ENCODE measurements around the gene ST6GALNAC3.

The ST6GALNAC3 gene

DNA sequence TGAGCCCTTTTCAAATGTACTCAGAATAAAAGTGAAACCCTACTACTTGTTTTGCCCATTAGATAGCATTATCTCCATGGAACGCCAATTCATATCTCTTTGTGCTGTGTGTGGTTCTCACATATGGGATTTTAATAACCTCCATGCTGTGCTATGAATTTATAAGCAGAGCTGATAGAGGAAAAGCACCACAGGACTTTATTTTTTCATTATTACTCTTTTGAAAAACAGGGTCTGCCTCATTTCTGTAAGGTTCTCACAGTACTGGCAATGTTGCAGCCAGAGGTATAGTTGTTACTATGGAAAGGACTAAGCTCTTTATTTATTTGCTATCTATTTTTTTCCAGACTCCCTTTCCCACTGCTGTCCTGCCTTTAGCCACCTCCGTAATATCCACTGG lies 313.7 kb downstream of the ST6GALNAC3 start:
- Histone ChIP-seq H3K4me3 (ENCODE audit: low read length) (no peak overlapping the region), H2AK5ac (ENCODE audit: low read length) (no peak overlapping the region), H4K8ac (ENCODE audit: low read depth, low read length) (no peak overlapping the region), H4K5ac (ENCODE audit: low read length) (no peak overlapping the region), H3K27me3 (ENCODE audit: insufficient read depth, low read length, poor library complexity) (no peaks in the 10 kb centered on the region), H3K56ac (ENCODE audit: low read length) (no peak overlapping the region), H2BK120ac (ENCODE audit: low read depth, low read length) (no peak overlapping the region), H2BK15ac (replicated peaks; ENCODE audit: low read depth) (no peak overlapping the region), H3K27ac (ENCODE audit: low read depth, low read length) (no peak overlapping the region), H2BK5ac (ENCODE audit: low read length) (no peak overlapping the region), H3K36me3 (ENCODE audit: control insufficient read depth, insufficient read depth, low read length) (no peaks in the 10 kb centered on the region), H3K79me2 (ENCODE audit: control insufficient read depth, insufficient read depth, low read length) (no peaks in the 10 kb centered on the region), H3K79me1 (ENCODE audit: low read length) (no peaks in the 10 kb centered on the region), H3K18ac (ENCODE audit: low read length) (no peak overlapping the region), H3K23ac (ENCODE audit: low read length) (no peak overlapping the region), H3K4ac (ENCODE audit: low read depth, low read length) (no peak overlapping the region), H3K4me1 (ENCODE audit: control insufficient read depth, low read depth, low read length) (peaks cover 2% of the 10 kb centered on the region), H3K9ac (ENCODE audit: low read length) (no peak overlapping the region), H3K4me2 (ENCODE audit: low read length) (no peak overlapping the region)
- WGBS (ENCODE audit: extremely low coverage, insufficient coverage, low lambda C conversion rate) = no CpG with 5 or more reads among the region's 2 CpGs
- DNase-seq = no peak

DNA sequence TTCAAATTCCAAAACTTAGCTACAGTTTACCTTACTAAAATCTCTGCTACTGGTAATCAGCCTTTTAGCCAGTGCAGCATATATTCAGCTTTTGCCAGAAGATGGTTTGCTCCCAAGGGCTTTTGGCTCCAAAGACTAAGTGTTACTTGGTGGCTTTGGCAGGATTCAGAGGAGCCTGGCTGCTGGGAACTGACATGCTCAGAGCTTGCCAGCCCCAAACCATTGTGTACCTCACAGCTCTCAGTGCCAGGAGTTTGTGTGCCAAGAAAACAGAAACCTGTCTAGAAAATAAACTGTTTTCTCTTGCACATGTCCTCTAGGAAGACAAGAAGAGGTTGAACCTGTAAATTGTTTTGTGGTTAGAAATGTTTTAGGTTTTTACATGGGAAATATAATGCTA lies 315.9 kb downstream of the ST6GALNAC3 start:
- Histone ChIP-seq H2AK5ac (ENCODE audit: low read length) (no peak overlapping the region), H3K9ac (ENCODE audit: low read length) (no peak overlapping the region), H3K4me3 (ENCODE audit: low read length) (no peak overlapping the region), H2BK15ac (replicated peaks; ENCODE audit: low read depth) (no peak overlapping the region), H2BK120ac (ENCODE audit: low read depth, low read length) (no peak overlapping the region), H3K36me3 (ENCODE audit: control insufficient read depth, insufficient read depth, low read length) (no peaks in the 10 kb centered on the region), H3K56ac (ENCODE audit: low read length) (no peak overlapping the region), H3K27ac (ENCODE audit: low read depth, low read length) (no peak overlapping the region), H3K79me1 (ENCODE audit: low read length) (no peaks in the 10 kb centered on the region), H3K79me2 (ENCODE audit: control insufficient read depth, insufficient read depth, low read length) (no peaks in the 10 kb centered on the region), H3K4ac (ENCODE audit: low read depth, low read length) (no peak overlapping the region), H4K5ac (ENCODE audit: low read length) (no peak overlapping the region), H3K18ac (ENCODE audit: low read length) (no peak overlapping the region), H4K8ac (ENCODE audit: low read depth, low read length) (no peak overlapping the region), H2BK5ac (ENCODE audit: low read length) (no peak overlapping the region), H3K27me3 (ENCODE audit: insufficient read depth, low read length, poor library complexity) (no peaks in the 10 kb centered on the region), H3K4me2 (ENCODE audit: low read length) (no peak overlapping the region), H3K23ac (ENCODE audit: low read length) (no peak overlapping the region), H3K4me1 (ENCODE audit: control insufficient read depth, low read depth, low read length) (peaks cover 2% of the 10 kb centered on the region)
- DNase-seq = no peak

DNA sequence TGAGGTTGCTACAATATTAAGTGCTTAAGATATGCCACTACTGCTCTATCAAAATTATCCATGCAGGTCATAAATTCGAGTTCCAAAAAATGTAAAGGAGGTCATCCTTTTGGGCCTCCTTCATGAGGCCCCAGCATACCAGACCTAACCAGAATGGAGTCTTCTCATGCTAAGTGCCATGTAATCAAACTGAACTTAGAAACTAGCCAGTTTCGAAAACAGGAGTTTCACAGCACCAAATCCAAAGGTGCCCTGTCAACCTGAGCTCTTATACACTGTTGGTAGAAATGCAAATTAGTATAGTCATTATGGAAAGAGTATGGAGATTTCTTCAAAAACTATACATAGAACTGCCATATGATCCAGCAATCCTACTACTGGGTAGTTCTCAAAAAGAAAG lies 320.5 kb downstream of the ST6GALNAC3 start:
- Histone ChIP-seq H4K5ac (ENCODE audit: low read length) (no peak overlapping the region), H3K4me1 (ENCODE audit: control insufficient read depth, low read depth, low read length) (no peaks in the 10 kb centered on the region), H3K56ac (ENCODE audit: low read length) (no peak overlapping the region), H2AK5ac (ENCODE audit: low read length) (no peak overlapping the region), H3K23ac (ENCODE audit: low read length) (no peak overlapping the region), H3K79me1 (ENCODE audit: low read length) (no peaks in the 10 kb centered on the region), H3K27ac (ENCODE audit: low read depth, low read length) (no peak overlapping the region), H4K8ac (ENCODE audit: low read depth, low read length) (no peak overlapping the region), H3K27me3 (ENCODE audit: insufficient read depth, low read length, poor library complexity) (no peaks in the 10 kb centered on the region), H3K18ac (ENCODE audit: low read length) (no peak overlapping the region), H2BK5ac (ENCODE audit: low read length) (no peak overlapping the region), H3K4me2 (ENCODE audit: low read length) (no peak overlapping the region), H3K9ac (ENCODE audit: low read length) (no peak overlapping the region), H2BK15ac (replicated peaks; ENCODE audit: low read depth) (no peak overlapping the region), H3K4ac (ENCODE audit: low read depth, low read length) (no peak overlapping the region), H2BK120ac (ENCODE audit: low read depth, low read length) (no peak overlapping the region), H3K36me3 (ENCODE audit: control insufficient read depth, insufficient read depth, low read length) (no peaks in the 10 kb centered on the region), H3K79me2 (ENCODE audit: control insufficient read depth, insufficient read depth, low read length) (no peaks in the 10 kb centered on the region), H3K4me3 (ENCODE audit: low read length) (no peak overlapping the region)
- WGBS (ENCODE audit: extremely low coverage, insufficient coverage, low lambda C conversion rate) = no CpG with 5 or more reads among the region's 2 CpGs
- DNase-seq = no peak

DNA sequence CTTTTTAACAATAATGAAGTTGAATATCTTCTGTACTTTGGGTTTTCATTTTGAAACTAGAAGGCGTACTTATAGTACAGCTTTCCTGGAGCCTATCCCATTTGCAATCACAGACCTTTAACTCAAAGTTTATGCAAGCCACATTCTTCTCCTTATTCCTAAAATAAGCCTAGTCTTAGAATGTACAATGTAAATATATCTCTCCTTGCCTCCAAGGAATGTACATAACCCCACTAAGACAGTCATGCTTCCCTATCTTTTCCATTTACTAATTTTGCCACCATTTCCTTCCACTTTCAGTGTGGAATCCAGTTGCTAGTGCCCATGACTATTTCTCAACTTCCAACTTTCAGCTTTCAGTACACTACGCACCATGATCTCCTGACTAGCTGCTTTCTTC lies 327.6 kb downstream of the ST6GALNAC3 start:
- Histone ChIP-seq H3K4me1 (ENCODE audit: control insufficient read depth, low read depth, low read length) (no peaks in the 10 kb centered on the region), H3K4me2 (ENCODE audit: low read length) (no peak overlapping the region), H3K9ac (ENCODE audit: low read length) (no peak overlapping the region), H3K36me3 (ENCODE audit: control insufficient read depth, insufficient read depth, low read length) (no peaks in the 10 kb centered on the region), H4K8ac (ENCODE audit: low read depth, low read length) (no peak overlapping the region), H3K79me2 (ENCODE audit: control insufficient read depth, insufficient read depth, low read length) (no peaks in the 10 kb centered on the region), H2BK15ac (replicated peaks; ENCODE audit: low read depth) (no peak overlapping the region), H4K5ac (ENCODE audit: low read length) (no peak overlapping the region), H3K27ac (ENCODE audit: low read depth, low read length) (no peak overlapping the region), H3K56ac (ENCODE audit: low read length) (no peak overlapping the region), H2BK5ac (ENCODE audit: low read length) (no peak overlapping the region), H3K27me3 (ENCODE audit: insufficient read depth, low read length, poor library complexity) (no peaks in the 10 kb centered on the region), H3K4ac (ENCODE audit: low read depth, low read length) (no peak overlapping the region), H3K18ac (ENCODE audit: low read length) (no peak overlapping the region), H3K79me1 (ENCODE audit: low read length) (no peaks in the 10 kb centered on the region), H3K4me3 (ENCODE audit: low read length) (no peak overlapping the region), H2BK120ac (ENCODE audit: low read depth, low read length) (no peak overlapping the region), H2AK5ac (ENCODE audit: low read length) (no peak overlapping the region), H3K23ac (ENCODE audit: low read length) (no peak overlapping the region)
- no peak for DNase-seq
- WGBS (ENCODE audit: extremely low coverage, insufficient coverage, low lambda C conversion rate) = no CpG with 5 or more reads among the region's 2 CpGs

DNA sequence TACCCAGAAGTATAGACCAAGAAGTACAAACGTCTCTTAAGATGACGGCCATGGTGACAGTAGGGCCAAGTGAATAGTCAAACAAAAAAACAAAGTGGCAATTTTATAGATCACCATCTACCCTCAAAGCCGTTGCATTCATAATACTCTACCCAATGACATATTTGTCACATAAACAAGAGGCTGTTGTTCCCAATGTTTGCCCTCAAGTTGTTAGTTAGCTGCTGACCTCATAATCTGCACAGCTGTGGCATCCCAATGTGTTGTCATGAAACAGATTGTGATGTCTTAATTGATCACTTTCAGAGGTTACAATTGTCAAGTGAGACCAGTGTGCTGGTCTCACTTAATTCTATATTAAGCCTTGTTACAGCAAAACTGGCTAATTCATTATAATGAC lies 333.8 kb downstream of the ST6GALNAC3 start:
- no peak overlapping the region for H2BK120ac ChIP-seq (ENCODE audit: low read depth, low read length)
- no peak overlapping the region for H2BK15ac ChIP-seq (replicated peaks; ENCODE audit: low read depth)
- H4K8ac ChIP-seq (ENCODE audit: low read depth, low read length) = no peak overlapping the region
- no peak overlapping the region for H3K4ac ChIP-seq (ENCODE audit: low read depth, low read length)
- no peak overlapping the region for H3K9ac ChIP-seq (ENCODE audit: low read length)
- no CpG with 5 or more reads among the region's 3 CpGs for WGBS (ENCODE audit: extremely low coverage, insufficient coverage, low lambda C conversion rate)
- no peaks in the 10 kb centered on the region for H3K27me3 ChIP-seq (ENCODE audit: insufficient read depth, low read length, poor library complexity)
- H3K4me3 ChIP-seq (ENCODE audit: low read length) = no peak overlapping the region
- no peak overlapping the region for H3K56ac ChIP-seq (ENCODE audit: low read length)
- no peak overlapping the region for H2AK5ac ChIP-seq (ENCODE audit: low read length)
- H3K4me2 ChIP-seq (ENCODE audit: low read length) = no peak overlapping the region
- no peak overlapping the region for H3K27ac ChIP-seq (ENCODE audit: low read depth, low read length)
- no peaks in the 10 kb centered on the region for H3K4me1 ChIP-seq (ENCODE audit: control insufficient read depth, low read depth, low read length)
- H4K5ac ChIP-seq (ENCODE audit: low read length) = no peak overlapping the region
- H3K79me2 ChIP-seq (ENCODE audit: control insufficient read depth, insufficient read depth, low read length) = no peaks in the 10 kb centered on the region
- no peaks in the 10 kb centered on the region for H3K79me1 ChIP-seq (ENCODE audit: low read length)
- H3K23ac ChIP-seq (ENCODE audit: low read length) = no peak overlapping the region
- H3K36me3 ChIP-seq (ENCODE audit: control insufficient read depth, insufficient read depth, low read length) = no peaks in the 10 kb centered on the region
- no peak for DNase-seq
- H3K18ac ChIP-seq (ENCODE audit: low read length) = no peak overlapping the region
- no peak overlapping the region for H2BK5ac ChIP-seq (ENCODE audit: low read length)

DNA sequence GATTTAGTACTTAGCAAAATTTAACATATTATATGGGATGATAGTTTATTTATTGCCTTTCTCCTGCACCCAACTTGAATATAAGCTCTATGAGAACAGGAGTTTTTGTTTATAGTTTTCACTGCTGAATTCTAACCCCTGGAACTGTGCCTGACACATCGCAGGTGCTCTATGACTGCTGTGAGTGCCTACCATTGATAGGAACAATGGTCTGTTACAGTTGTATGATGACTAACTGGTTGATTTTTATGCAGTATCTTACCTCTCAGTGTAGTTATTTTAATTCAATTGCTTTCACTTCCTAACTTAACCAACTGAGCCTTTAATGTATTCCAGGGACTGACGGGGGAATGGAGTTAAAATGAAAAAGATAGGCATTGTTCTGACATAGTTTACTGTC lies 336.0 kb downstream of the ST6GALNAC3 start:
- Histone ChIP-seq H2AK5ac (ENCODE audit: low read length) (no peak overlapping the region), H3K18ac (ENCODE audit: low read length) (no peak overlapping the region), H3K27me3 (ENCODE audit: insufficient read depth, low read length, poor library complexity) (no peaks in the 10 kb centered on the region), H3K79me1 (ENCODE audit: low read length) (no peaks in the 10 kb centered on the region), H3K36me3 (ENCODE audit: control insufficient read depth, insufficient read depth, low read length) (no peaks in the 10 kb centered on the region), H3K4ac (ENCODE audit: low read depth, low read length) (no peak overlapping the region), H4K8ac (ENCODE audit: low read depth, low read length) (no peak overlapping the region), H3K4me3 (ENCODE audit: low read length) (no peak overlapping the region), H3K27ac (ENCODE audit: low read depth, low read length) (no peak overlapping the region), H3K79me2 (ENCODE audit: control insufficient read depth, insufficient read depth, low read length) (no peaks in the 10 kb centered on the region), H2BK120ac (ENCODE audit: low read depth, low read length) (no peak overlapping the region), H3K23ac (ENCODE audit: low read length) (no peak overlapping the region), H3K4me2 (ENCODE audit: low read length) (no peak overlapping the region), H2BK5ac (ENCODE audit: low read length) (no peak overlapping the region), H3K56ac (ENCODE audit: low read length) (no peak overlapping the region), H3K9ac (ENCODE audit: low read length) (no peak overlapping the region), H4K5ac (ENCODE audit: low read length) (no peak overlapping the region), H2BK15ac (replicated peaks; ENCODE audit: low read depth) (no peak overlapping the region), H3K4me1 (ENCODE audit: control insufficient read depth, low read depth, low read length) (no peaks in the 10 kb centered on the region)
- WGBS (ENCODE audit: extremely low coverage, insufficient coverage, low lambda C conversion rate) = no CpG with 5 or more reads among the region's 2 CpGs
- no peak for DNase-seq

All from mesendoderm (in vitro differentiated cells).